HepG2 (cell line): ENCODE measurements around the gene PARVA. TPM values are rescaled to one million over a fixed set of nuclear protein-coding genes. Genes with fewer than 3 reads are reported as not detected.
A peak's percentile ranks its signal among the peaks of the same experiment; 100 is the strongest.

Source experiments
- ATAC-seq: fragments of 200-7000 bp; cut with Tn5 transposase; 3 replicates; pipeline ENCODE4 v1.9.1; 2020; ENCODE audit warnings: mild to moderate bottlenecking, moderate library complexity
- BruUV-seq: library from RNA; stranded (reverse); fragments of 400-500 nt; replicated peaks from 2 replicates; lab custom pipeline; 2021; lab: Mats Ljungman, UMichigan
- CTCF ChIA-PET: fragments of 300-600 bp; formaldehyde crosslinking; extraction: SDS; loops from one replicate; lab custom pipeline; 2021; ENCODE audit warnings: low total read pairs, inconsistent platforms, low intra/inter-chr PET ratio; lab: Yijun Ruan, JAX
- POLR2A ChIA-PET: fragments of 350-600 bp; sonication (Branson Sonifier 250); formaldehyde crosslinking; loops from one replicate; lab custom pipeline; 2020; ENCODE audit warnings: antibody characterized with exemption, inconsistent platforms; lab: Yijun Ruan, JAX
- DNase-seq: peaks from one replicate; pipeline ENCODE4 v3.0.0-alpha.2; 2015; ENCODE audit warnings: low spot score
- FAIRE-seq: peaks from 3 replicates; lab custom pipeline; 2011; peaks lifted over from hg19 to GRCh38; lab: Jason Lieb, UNC
- H2AFZ ChIP-seq: one replicate; pipeline ENCODE4 v1.6.1; 2011; ENCODE audit warnings: low read length, inconsistent platforms
- H3K27ac ChIP-seq: fragments of 300-600 bp; 3 replicates; pipeline ENCODE4 v1.8.0; 2011; ENCODE audit warnings: mixed run types, mild to moderate bottlenecking, mixed read lengths, low read length, inconsistent platforms; ENCODE audit not compliant: insufficient read depth; ENCODE audit errors: extremely low read length
- H3K27me3 ChIP-seq, 2 experiments: fragments of 200-600 bp in 1 of 2; 2 replicates in 1 of 2; 3 replicates in 1 of 2; pipeline versions ENCODE4 v1.6.0 to v1.8.0; 2011; ENCODE audit warnings: low read length in 2 of 2, mild to moderate bottlenecking in 2 of 2, moderate library complexity in 2 of 2, inconsistent platforms in 1 of 2; ENCODE audit not compliant: insufficient read depth in 2 of 2, control insufficient read depth in 1 of 2
- H3K36me3 ChIP-seq, 2 experiments: fragments of 200-600 bp in 1 of 2; replicated peaks in 1 of 2; 2 replicates in 1 of 2; 3 replicates in 1 of 2; pipeline versions ENCODE4 v1.5.1 to v1.8.0; 2011; ENCODE audit warnings: low read length in 2 of 2, inconsistent platforms in 1 of 2; ENCODE audit not compliant: insufficient read depth in 2 of 2, control insufficient read depth in 1 of 2
- H3K4me1 ChIP-seq: 2 replicates; pipeline ENCODE4 v1.5.1; 2012; ENCODE audit warnings: low read length, inconsistent platforms; ENCODE audit not compliant: insufficient read depth
- H3K4me2 ChIP-seq: 2 replicates; pipeline ENCODE4 v1.6.0; 2011; ENCODE audit warnings: low read depth, low read length, inconsistent platforms
- H3K4me3 ChIP-seq, 3 experiments: fragments of 200-600 bp in 1 of 3; sonication (generic), shearing (Covaris generic) in 1 of 3; replicated peaks in 1 of 3; 2 replicates each; pipeline ENCODE4 v1.5.1; 2011 to 2016; ENCODE audit warnings: low read length in 3 of 3, inconsistent platforms in 2 of 3, low read depth in 2 of 3, mild to moderate bottlenecking in 2 of 3, control low read depth in 1 of 3, mixed read lengths in 1 of 3; ENCODE audit not compliant: insufficient read depth in 1 of 3
- H3K79me2 ChIP-seq: one replicate; pipeline ENCODE4 v1.6.1; 2011; ENCODE audit warnings: low read length, inconsistent platforms; ENCODE audit not compliant: insufficient read depth
- H3K9ac ChIP-seq: 2 replicates; pipeline ENCODE4 v1.6.0; 2011; ENCODE audit warnings: mild to moderate bottlenecking, low read depth, low read length, inconsistent platforms; ENCODE audit not compliant: insufficient read depth
- H3K9me3 ChIP-seq: 2 replicates; pipeline ENCODE4 v1.5.1; 2012; ENCODE audit warnings: mild to moderate bottlenecking, low read length
- H4K20me1 ChIP-seq: 2 replicates; pipeline ENCODE4 v1.6.0; 2011; ENCODE audit warnings: inconsistent platforms, mild to moderate bottlenecking, low read length, moderate library complexity; ENCODE audit not compliant: insufficient read depth
- ATF7 ChIP-seq, 2 experiments: fragments of 450-650 bp in 1 of 2; sonication (generic) in 1 of 2; formaldehyde crosslinking in 1 of 2; IDR thresholded peaks; 2 replicates each; pipeline versions ENCODE4 v1.4.0 to v1.6.1; 2016 to 2020; ENCODE audit warnings: antibody characterized with exemption in 1 of 2, mild to moderate bottlenecking in 1 of 2, missing genetic modification reagents in 1 of 2
- CREB1 ChIP-seq, 2 experiments: fragments of 450-650 bp in 1 of 2; IDR thresholded peaks; 2 replicates each; pipeline ENCODE4 v1.6.1; 2016 to 2017; ENCODE audit warnings: control low read depth in 1 of 2, mild to moderate bottlenecking in 1 of 2, missing compliant biosample characterization in 1 of 2, missing genetic modification characterization in 1 of 2
- EP300 ChIP-seq, 3 experiments: sonication (generic) in 1 of 3; formaldehyde crosslinking in 1 of 3; IDR thresholded peaks; 2 replicates each; pipeline versions ENCODE4 v1.5.1 to v1.6.1; 2011 to 2020; ENCODE audit warnings: low read depth in 2 of 3, low read length in 2 of 3, borderline replicate concordance in 1 of 3, improper control_type of control experiment in 1 of 3, mild to moderate bottlenecking in 1 of 3, missing genetic modification reagents in 1 of 3, moderate library complexity in 1 of 3
- IKZF5 ChIP-seq: IDR thresholded peaks from 2 replicates; pipeline ENCODE4 v1.6.1; 2018; ENCODE audit warnings: missing genetic modification reagents, mild to moderate bottlenecking, missing compliant biosample characterization
- KLF11 ChIP-seq: IDR thresholded peaks from 2 replicates; pipeline ENCODE4 v1.6.1; 2016; ENCODE audit warnings: missing compliant biosample characterization
- MXD1 ChIP-seq: sonication (generic); formaldehyde crosslinking; IDR thresholded peaks from 2 replicates; pipeline ENCODE4 v1.4.0; 2020; ENCODE audit warnings: mild to moderate bottlenecking, missing genetic modification reagents
- NFYC ChIP-seq: IDR thresholded peaks from 2 replicates; pipeline ENCODE4 v1.6.1; 2016; ENCODE audit warnings: missing genetic modification reagents, missing compliant biosample characterization
- NR2F2 ChIP-seq: IDR thresholded peaks from 2 replicates; pipeline ENCODE4 v1.6.1; 2012; ENCODE audit warnings: low read depth, inconsistent platforms, borderline replicate concordance
- SIX4 ChIP-seq: sonication (generic); formaldehyde crosslinking; IDR thresholded peaks from 2 replicates; pipeline ENCODE4 v1.4.0; 2020; ENCODE audit warnings: missing genetic modification reagents
- ZMAT5 ChIP-seq: sonication (generic); formaldehyde crosslinking; IDR thresholded peaks from 2 replicates; pipeline ENCODE4 v1.5.0; 2020; ENCODE audit warnings: mild to moderate bottlenecking, low read depth, missing genetic modification reagents, borderline replicate concordance
- ZNF749 ChIP-seq: sonication (generic); formaldehyde crosslinking; IDR thresholded peaks from 2 replicates; pipeline ENCODE4 v1.8.0; 2022; ENCODE audit warnings: mild to moderate bottlenecking, missing genetic modification reagents, moderate library complexity, borderline replicate concordance
- ZXDC ChIP-seq: sonication (generic); formaldehyde crosslinking; IDR thresholded peaks from 2 replicates; pipeline ENCODE4 v1.5.0; 2020; ENCODE audit warnings: mild to moderate bottlenecking, missing genetic modification reagents
- WGBS: methylation state at CpG from one replicate; pipeline ENCODE4 v1.1.6; 2017; ENCODE audit warnings: low lambda C conversion rate; 5-methylcytosine and 5-hydroxymethylcytosine counted together
- in situ Hi-C: cut with HindIII; loops from 2 replicates; pipeline ENCODE4 v1.10.0; 2017; ENCODE audit warnings: low pct_unique_long_range_greater_than_20kb; ENCODE audit not compliant: extremely low pct_ligation_motif_present
- intact Hi-C: fragments of 100-400 bp; cut with micrococcal nuclease; formaldehyde crosslinking; loops from one replicate; pipeline ENCODE4 v1.10.0; 2022; ENCODE audit not compliant: unreplicated experiment
- polyA plus RNA-seq, 8 experiments: library from polyadenylated mRNA; depleted of rRNA in 3 of 8; stranded (reverse) in 7 of 8; unstranded in 1 of 8; fragments of >200 nt; fragmentation: Illumina TruSeq in 4 of 8; extraction: Trizol in 4 of 8; gene quantifications; 2 replicates each; pipeline versions ENCODE4 v1.2.1 to v1.2.3, GENCODE V29; 2011 to 2016; ENCODE audit warnings: low read depth in 4 of 8, missing spikeins in 1 of 8, mixed read lengths in 1 of 8; ENCODE audit not compliant: insufficient read depth in 1 of 8
- total RNA-seq, 5 experiments: library from RNA; depleted of rRNA; stranded (reverse); fragments of >200 nt; fragmentation: Illumina TruSeq; extraction: Trizol; gene quantifications; 2 replicates each; pipeline ENCODE4 v1.2.3, GENCODE V29; 2016; ENCODE audit warnings: low read depth in 1 of 5

The PARVA gene
- total and polyA plus RNA-seq, 2 of the 13 experiments (the other 11 are each of a cell fraction or from before 2014, with no cell fraction given), result 5.9 to 9.1 TPM

- ChIA-PET POLR2A (no interaction called here), CTCF (no interaction called here)
- Histone ChIP-seq H3K9me3 (no peaks in the 10 kb centered on the region), H2AFZ (no peak overlapping the region), H3K4me3 (no peak overlapping the region), H3K4me1 (peaks cover 7% of the 10 kb centered on the region), H3K79me2 (no peaks in the 10 kb centered on the region), H3K27ac (no peak overlapping the region), H3K4me2 (no peak overlapping the region), H4K20me1 (no peaks in the 10 kb centered on the region), H3K36me3 (no peaks in the 10 kb centered on the region), H3K27me3 (peaks cover 0 to 5% of the 10 kb centered on the region in 2 experiments; a peak in 3 of 5 replicates), H3K9ac (no peak overlapping the region)
- no TSS peak for BruUV-seq
- DNase-seq (no peak), ATAC-seq (no peak), FAIRE-seq (no peak)
- no peak for TF ChIP-seq NFYC (CRISPR knock-in tag)
- TF ChIP-seq KLF11 (CRISPR knock-in tag), result no peak
- TF ChIP-seq MXD1 (CRISPR knock-in tag), result no peak
- intact Hi-C loops, result no loop called here
- in situ Hi-C loops, result no loop called here
- WGBS, result 27% methylated on average over 3 of the region's 3 CpGs
Measured at GRCh38 chr11:12556155-12556554, 178.8 kb downstream of the PARVA start.

GRCh38 chr11:12556788-12557384 lies 179.5 kb downstream of the PARVA start:
- CTCF ChIA-PET, result no interaction called here
- no peaks in the 10 kb centered on the region for H4K20me1 ChIP-seq
- no peak overlapping the region for H3K9ac ChIP-seq
- peaks cover 7% of the 10 kb centered on the region for H3K4me1 ChIP-seq
- ATAC-seq, result peak; percentile 44
- no peak overlapping the region for H3K4me3 ChIP-seq
- no peak overlapping the region for H3K27ac ChIP-seq
- peak; percentile 39 for DNase-seq
- in situ Hi-C loops (no loop called here), intact Hi-C loops (no loop called here)
- H3K27me3 ChIP-seq, result peaks cover 0 to 5% of the 10 kb centered on the region in 2 experiments; a peak in 3 of 5 replicates
- 10% methylated on average over 6 of the region's 6 CpGs for WGBS
- H3K4me2 ChIP-seq, result no peak overlapping the region
- no peaks in the 10 kb centered on the region for H3K79me2 ChIP-seq
- no peak overlapping the region for H2AFZ ChIP-seq
- POLR2A ChIA-PET, result no interaction called here
- no TSS peak for BruUV-seq
- H3K36me3 ChIP-seq, result no peaks in the 10 kb centered on the region
- H3K9me3 ChIP-seq, result no peaks in the 10 kb centered on the region
- TF ChIP-seq EP300 (IDR thresholded peaks at IDR 0.05; ENCODE audit: low read depth in 2 of 2, low read length in 2 of 2) (no peak), EP300 (CRISPR knock-in tag; IDR thresholded peaks at IDR 0.05; ENCODE audit: borderline replicate concordance) (no peak), IKZF5 (no peak), ATF7 (IDR thresholded peaks at IDR 0.05) (no peak), ATF7 (CRISPR knock-in tag; IDR thresholded peaks at IDR 0.05) (no peak), ZMAT5 (CRISPR knock-in tag) (no peak), CREB1 (IDR thresholded peaks at IDR 0.05) (no peak), CREB1 (CRISPR knock-in tag; IDR thresholded peaks at IDR 0.05) (no peak), SIX4 (CRISPR knock-in tag) (no peak), ZNF749 (CRISPR knock-in tag) (no peak), NR2F2 (no peak), ZXDC (CRISPR knock-in tag) (no peak)
- FAIRE-seq, result peak; percentile 42
